Mucosa of descending colon (tissue), 3 donors: Measurements from ENCODE around the gene CRADD. TPM values are rescaled to one million over a fixed set of nuclear protein-coding genes. Genes with fewer than 3 reads are reported as not detected.
A peak's percentile ranks its signal among the peaks of the same experiment; 100 is the strongest.

Source experiments
- ATAC-seq: fragments of 200-7000 bp; cut with Tn5 transposase; one replicate; pipeline ENCODE4 v1.9.1; 2020; ENCODE audit warnings: mild to moderate bottlenecking, moderate library complexity
- DNase-seq, 3 donors: peaks; one replicate each; pipeline ENCODE4 v3.0.0-alpha.2; 2020
- H3K36me3 ChIP-seq: fragments of 200-600 bp; one replicate; pipeline ENCODE4 v1.8.0; 2021; ENCODE audit warnings: low read depth, mild to moderate bottlenecking
- H3K4me1 ChIP-seq: fragments of 200-600 bp; one replicate; pipeline ENCODE4 v1.8.0; 2021; ENCODE audit warnings: low read depth, mild to moderate bottlenecking
- H3K4me3 ChIP-seq: fragments of 200-600 bp; one replicate; pipeline ENCODE4 v1.8.0; 2021; ENCODE audit warnings: mild to moderate bottlenecking
- H3K9me3 ChIP-seq: fragments of 200-600 bp; one replicate; pipeline ENCODE4 v1.8.0; 2021; ENCODE audit warnings: mild to moderate bottlenecking
- CTCF ChIP-seq: fragments of 200-600 bp; IDR thresholded peaks from one replicate; pipeline ENCODE4 v1.8.0; 2022; ENCODE audit warnings: antibody characterized with exemption, mild to moderate bottlenecking
- intact Hi-C, 2 donors: fragments of 100-400 bp; cut with DNase I in 1 of 2; cut with micrococcal nuclease in 1 of 2; formaldehyde crosslinking; loops; one replicate each; pipeline versions ENCODE4 v1.11.0 to v1.11.1; 2022; cut with DNase I, micrococcal nuclease
- total RNA-seq, 3 donors: library from RNA; stranded (reverse); fragmentation: NEBNext Ultra II Directional in 2 of 3; extraction: Animal tissue kit (Norgen Biotek cat#: 25700) in 2 of 3; gene quantifications; one replicate each; pipeline versions ENCODE4 v1.2.1 to v1.2.4, GENCODE V29; 2021 to 2023
- donor health status: DM: no; HTN: no; CAD: no; lungs with moderate emphysema.
- donor health status: DM: no; HTN: no; CAD: no.
- donor health status: DM: no; HTN: yes; CAD: no.

Gene CRADD
- total RNA-seq, 3 donors from 2014 or later: 18.4 to 27.9 (median 22.7) TPM

GRCh38 chr12:93918262-93918661, 241.1 kb downstream of the CRADD start:
- Histone ChIP-seq H3K4me1 (no peaks in the 10 kb centered on the region), H3K4me3 (no peak overlapping the region), H3K9me3 (no peaks in the 10 kb centered on the region), H3K36me3 (no peaks in the 10 kb centered on the region)
- ATAC-seq: no peak
- no peak for DNase-seq
- intact Hi-C loops: no loop called here
- TF ChIP-seq CTCF: no peak

GRCh38 chr12:93918900-93919299, 241.7 kb downstream of the CRADD start:
- H3K9me3 ChIP-seq: no peaks in the 10 kb centered on the region
- DNase-seq (no peak), ATAC-seq (no peak)
- H3K4me3 ChIP-seq: no peak overlapping the region
- no peak for TF ChIP-seq CTCF
- H3K4me1 ChIP-seq: no peaks in the 10 kb centered on the region
- intact Hi-C loops: no loop called here
- no peaks in the 10 kb centered on the region for H3K36me3 ChIP-seq

GRCh38 chr12:93921521-93921920, 244.3 kb downstream of the CRADD start:
- no peak for TF ChIP-seq CTCF
- intact Hi-C loops: no loop called here
- Histone ChIP-seq H3K4me3 (no peak overlapping the region), H3K4me1 (no peaks in the 10 kb centered on the region), H3K36me3 (no peaks in the 10 kb centered on the region), H3K9me3 (peaks cover 6% of the 10 kb centered on the region)
- ATAC-seq (no peak), DNase-seq (no peak)

- ATAC-seq (peak; percentile 49), DNase-seq (no peak)
- intact Hi-C loops: no loop called here
- TF ChIP-seq CTCF: no peak
- Histone ChIP-seq H3K4me1 (no peaks in the 10 kb centered on the region), H3K4me3 (no peak overlapping the region), H3K36me3 (no peaks in the 10 kb centered on the region), H3K9me3 (peaks cover 6% of the 10 kb centered on the region)
These were observed 245.4 kb downstream of the CRADD start for GRCh38 chr12:93922583-93923006.

- no peak for TF ChIP-seq CTCF
- DNase-seq: no peak
- no peak overlapping the region for H3K4me3 ChIP-seq
- ATAC-seq: no peak
- intact Hi-C loops: no loop called here
- no peaks in the 10 kb centered on the region for H3K4me1 ChIP-seq
- no peaks in the 10 kb centered on the region for H3K36me3 ChIP-seq
- peaks cover 6% of the 10 kb centered on the region for H3K9me3 ChIP-seq
These were observed 247.2 kb downstream of the CRADD start for GRCh38 chr12:93924367-93924766.

GRCh38 chr12:93925585-93926205, 248.5 kb downstream of the CRADD start:
- Histone ChIP-seq H3K4me1 (no peaks in the 10 kb centered on the region), H3K4me3 (no peak overlapping the region), H3K36me3 (no peaks in the 10 kb centered on the region), H3K9me3 (peaks cover 6% of the 10 kb centered on the region)
- ATAC-seq: no peak
- intact Hi-C loops: no loop called here
- no peak for TF ChIP-seq CTCF
- no peak for DNase-seq
